Measurements from ENCODE around the gene MYRFL. TPM values are rescaled to one million over a fixed set of nuclear protein-coding genes. Genes with fewer than 3 reads are reported as not detected.

MYRFL gene
- total and polyA plus RNA-seq, 8 donors: 0.06 to 2.3 (median 0.43) TPM

DNA sequence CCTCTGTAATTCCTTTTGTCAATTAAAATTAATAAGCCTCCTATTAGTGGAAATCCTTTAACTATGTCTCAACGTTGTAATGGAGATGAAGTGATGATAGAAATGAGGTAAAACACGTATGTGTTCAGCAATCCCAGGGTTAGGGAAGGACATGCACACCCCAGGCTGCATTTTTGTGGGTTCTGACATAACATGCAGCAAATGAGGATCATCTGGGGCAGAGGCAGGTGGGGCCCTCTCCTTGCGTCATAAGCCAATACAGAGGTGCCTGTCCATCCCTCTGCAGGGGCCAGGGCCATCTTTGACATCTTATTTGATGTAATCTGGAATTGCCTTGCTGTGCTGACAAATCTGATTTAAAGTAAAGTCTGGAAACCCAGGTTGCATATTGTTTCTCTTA lies 73.2 kb downstream of the MYRFL start:
- Histone ChIP-seq H3K27me3 (no peaks in the 10 kb centered on the region), H3K27ac (no peak overlapping the region), H3K4me1 (peaks cover 0 to 2% (median 0%) of the 10 kb centered on the region in 3 donors), H3K36me3 (no peaks in the 10 kb centered on the region), H3K9me3 (no peaks in the 10 kb centered on the region), H3K4me3 (no peak overlapping the region)
- TF ChIP-seq, protein P1, sequence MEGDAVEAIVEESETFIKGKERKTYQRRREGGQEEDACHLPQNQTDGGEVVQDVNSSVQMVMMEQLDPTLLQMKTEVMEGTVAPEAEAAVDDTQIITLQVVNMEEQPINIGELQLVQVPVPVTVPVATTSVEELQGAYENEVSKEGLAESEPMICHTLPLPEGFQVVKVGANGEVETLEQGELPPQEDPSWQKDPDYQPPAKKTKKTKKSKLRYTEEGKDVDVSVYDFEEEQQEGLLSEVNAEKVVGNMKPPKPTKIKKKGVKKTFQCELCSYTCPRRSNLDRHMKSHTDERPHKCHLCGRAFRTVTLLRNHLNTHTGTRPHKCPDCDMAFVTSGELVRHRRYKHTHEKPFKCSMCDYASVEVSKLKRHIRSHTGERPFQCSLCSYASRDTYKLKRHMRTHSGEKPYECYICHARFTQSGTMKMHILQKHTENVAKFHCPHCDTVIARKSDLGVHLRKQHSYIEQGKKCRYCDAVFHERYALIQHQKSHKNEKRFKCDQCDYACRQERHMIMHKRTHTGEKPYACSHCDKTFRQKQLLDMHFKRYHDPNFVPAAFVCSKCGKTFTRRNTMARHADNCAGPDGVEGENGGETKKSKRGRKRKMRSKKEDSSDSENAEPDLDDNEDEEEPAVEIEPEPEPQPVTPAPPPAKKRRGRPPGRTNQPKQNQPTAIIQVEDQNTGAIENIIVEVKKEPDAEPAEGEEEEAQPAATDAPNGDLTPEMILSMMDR (IDR thresholded peaks at IDR 0.05): no peak
- FAIRE-seq: no peak
- intact Hi-C loops (cut with DNase I): no loop called here
- DNase-seq: no peak
- WGBS, 2 donors: 44 to 48% methylated on average over 3 of the region's 3 CpGs
- no peak for ATAC-seq

DNA sequence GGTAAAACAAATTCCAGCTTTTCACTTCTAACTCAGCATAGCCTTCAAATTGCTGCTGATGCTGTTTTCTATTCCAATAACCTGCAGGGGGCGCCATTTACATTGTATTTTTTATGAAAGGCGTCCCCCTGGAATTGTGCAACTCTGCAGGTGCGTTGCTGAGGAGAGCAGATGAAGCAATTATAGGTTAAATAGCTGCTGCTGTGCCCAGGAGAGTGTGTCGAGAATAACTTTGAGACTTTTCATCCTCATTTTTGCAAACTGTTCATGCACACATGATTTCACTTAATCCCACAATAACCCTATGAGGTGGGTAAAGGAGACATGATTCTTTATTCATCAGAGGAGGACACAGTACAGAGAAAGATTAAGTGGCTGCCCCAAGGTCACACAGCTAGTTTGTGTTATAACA lies 75.7 kb downstream of the MYRFL start:
- Histone ChIP-seq H3K9me3 (no peaks in the 10 kb centered on the region), H3K4me3 (no peak overlapping the region), H3K36me3 (no peaks in the 10 kb centered on the region), H3K27me3 (no peaks in the 10 kb centered on the region), H3K4me1 (peaks cover 0 to 2% (median 0%) of the 10 kb centered on the region in 3 donors), H3K27ac (no peak overlapping the region)
- ATAC-seq (peak; percentile 68 to 91 (median 82)), DNase-seq (peak in 5 of 6 donors; percentile 54 to 79 (median 61)), FAIRE-seq (no peak)
- intact Hi-C loops (cut with DNase I): loop anchor here in 1 of 3 donors (5.0 kb wide), 1 partner anchor 677 kb away; no protein-coding TSS in a partner anchor
- TF ChIP-seq, protein P1 (IDR thresholded peaks at IDR 0.05): peak; percentile 74 to 82 (median 78)
- 1 to 2% methylated on average over 4 of the region's 4 CpGs for WGBS, 2 donors

DNA sequence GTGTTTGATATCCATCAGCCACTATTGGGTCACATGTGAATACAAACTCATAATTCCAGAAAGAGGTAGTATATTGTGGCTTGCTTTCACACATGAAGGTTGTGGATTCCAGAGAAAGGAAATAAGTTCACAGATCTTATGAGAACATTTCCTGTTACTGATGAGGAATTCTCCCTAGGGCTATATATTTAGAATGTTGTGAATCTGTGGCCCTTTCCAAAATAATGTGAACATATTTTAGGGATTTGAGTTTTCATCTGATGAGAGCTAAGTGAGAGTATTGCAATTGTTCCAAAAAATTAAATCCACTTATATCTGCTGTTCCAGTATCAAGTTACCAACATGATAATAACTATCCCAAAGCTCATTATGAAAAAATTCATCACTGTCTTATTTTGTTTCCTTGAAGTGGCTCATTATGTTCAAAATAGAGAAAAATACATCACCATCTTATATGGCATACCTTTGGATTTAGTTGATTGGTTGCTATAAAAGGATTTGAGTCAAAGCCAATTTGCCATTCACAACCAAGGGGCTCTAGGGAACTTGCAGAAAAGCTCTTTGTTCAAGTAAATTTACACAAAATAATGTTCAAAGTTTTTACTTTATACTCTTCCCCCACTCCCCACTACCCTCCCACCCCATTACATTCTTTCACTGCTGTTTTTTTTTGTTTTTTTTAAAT lies 76.3 kb downstream of the MYRFL start:
- Histone ChIP-seq H3K9me3 (no peaks in the 10 kb centered on the region), H3K27ac (no peak overlapping the region), H3K27me3 (no peaks in the 10 kb centered on the region), H3K36me3 (no peaks in the 10 kb centered on the region), H3K4me3 (no peak overlapping the region), H3K4me1 (peaks cover 0 to 2% (median 0%) of the 10 kb centered on the region in 3 donors)
- no peak for FAIRE-seq
- ATAC-seq: no peak
- intact Hi-C loops (cut with DNase I): loop anchor here in 1 of 3 donors (5.0 kb wide), 1 partner anchor 676 kb away; no protein-coding TSS in a partner anchor
- DNase-seq: no peak
- TF ChIP-seq, protein P1 (IDR thresholded peaks at IDR 0.05): no peak

DNA sequence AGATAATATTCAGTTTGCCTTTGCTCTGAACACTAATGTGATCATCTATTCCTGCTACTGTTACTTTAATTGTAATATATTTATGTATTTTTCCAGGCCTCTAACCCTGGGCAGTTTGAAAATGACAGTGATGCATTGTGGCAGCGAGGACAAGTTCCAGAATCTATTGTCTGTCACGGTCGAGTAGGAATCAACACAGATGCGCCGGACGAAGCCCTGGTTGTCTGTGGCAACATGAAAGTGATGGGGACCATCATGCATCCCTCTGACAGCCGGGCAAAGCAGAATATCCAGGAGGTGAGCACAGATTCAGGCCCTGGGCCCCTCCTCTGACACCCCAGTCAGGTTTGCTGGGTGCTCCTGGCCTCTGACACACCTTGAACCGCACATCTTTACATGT lies 78.5 kb downstream of the MYRFL start:
- Histone ChIP-seq H3K4me1 (peaks cover 0 to 2% (median 0%) of the 10 kb centered on the region in 3 donors), H3K9me3 (no peaks in the 10 kb centered on the region), H3K27me3 (no peaks in the 10 kb centered on the region), H3K4me3 (no peak overlapping the region), H3K27ac (no peak overlapping the region), H3K36me3 (no peaks in the 10 kb centered on the region)
- TF ChIP-seq, protein P1 (IDR thresholded peaks at IDR 0.05): no peak
- 71 to 80% methylated on average over 8 of the region's 8 CpGs for WGBS, 2 donors
- FAIRE-seq (no peak), ATAC-seq (no peak), DNase-seq (no peak)
- intact Hi-C loops (cut with DNase I): loop anchor here in 1 of 3 donors (5.0 kb wide), 1 partner anchor 674 kb away; no protein-coding TSS in a partner anchor

DNA sequence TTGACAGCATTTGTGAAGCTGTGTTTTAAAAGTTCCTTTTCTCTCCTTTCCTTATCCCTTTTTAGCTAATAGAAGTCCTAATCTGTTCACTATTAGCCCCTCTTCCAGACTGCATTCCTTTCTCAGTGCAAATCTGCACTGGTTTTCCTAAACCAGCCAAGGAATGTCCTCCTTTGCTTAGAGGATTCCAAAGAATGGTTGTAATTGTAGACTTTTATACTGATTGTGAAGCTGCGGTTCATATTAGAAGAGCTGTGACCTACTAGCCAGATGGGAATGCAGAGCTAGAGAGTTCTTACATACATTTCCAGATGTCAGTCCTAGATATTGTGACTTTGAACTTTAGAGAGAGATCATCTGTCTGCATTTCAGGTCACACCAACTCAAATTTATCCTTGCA lies 79.8 kb downstream of the MYRFL start:
- ATAC-seq (no peak), FAIRE-seq (no peak), DNase-seq (no peak)
- Histone ChIP-seq H3K36me3 (no peaks in the 10 kb centered on the region), H3K9me3 (no peaks in the 10 kb centered on the region), H3K27me3 (no peaks in the 10 kb centered on the region), H3K4me3 (no peak overlapping the region), H3K4me1 (peaks cover 0 to 2% (median 0%) of the 10 kb centered on the region in 3 donors), H3K27ac (no peak overlapping the region)
- WGBS, 2 donors: 66 to 79% methylated on average over 1 of the region's 1 CpG
- TF ChIP-seq, protein P1 (IDR thresholded peaks at IDR 0.05): no peak
- intact Hi-C loops (cut with DNase I): loop anchor here in 1 of 3 donors (5.0 kb wide), 1 partner anchor 673 kb away; no protein-coding TSS in a partner anchor
